DMS153 treated with DMSO at 0.1 percent for 48 hours (cell line): Measurements from ENCODE around the gene CARNS1.

Experiments
- DNase-seq: peaks from one replicate; lab custom pipeline; 2025; ENCODE audit not compliant: unreplicated experiment; lab: John Stamatoyannopoulos, UW

Gene CARNS1

DNA sequence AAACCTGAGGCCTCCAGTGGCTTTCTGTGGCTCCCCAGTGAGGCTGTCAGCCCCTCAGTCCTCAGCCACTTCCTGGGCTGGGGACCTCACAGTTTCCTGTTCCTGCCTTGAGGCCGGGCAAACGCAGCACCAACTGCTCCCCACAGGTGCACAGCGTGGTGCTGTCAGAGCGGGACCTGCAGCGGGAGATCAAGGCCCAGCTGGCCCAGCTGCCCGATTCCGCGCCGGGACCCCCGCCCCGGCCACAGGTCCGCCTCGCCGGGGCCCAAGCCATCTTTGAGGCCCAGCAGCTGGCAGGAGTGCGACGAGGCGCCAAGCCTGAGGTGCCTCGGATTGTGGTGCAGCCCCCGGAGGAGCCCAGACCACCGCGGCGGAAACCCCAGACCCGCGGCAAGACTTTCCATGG lies 6.2 kb upstream of the CARNS1 start:
- DNase-seq, result no peak

DNA sequence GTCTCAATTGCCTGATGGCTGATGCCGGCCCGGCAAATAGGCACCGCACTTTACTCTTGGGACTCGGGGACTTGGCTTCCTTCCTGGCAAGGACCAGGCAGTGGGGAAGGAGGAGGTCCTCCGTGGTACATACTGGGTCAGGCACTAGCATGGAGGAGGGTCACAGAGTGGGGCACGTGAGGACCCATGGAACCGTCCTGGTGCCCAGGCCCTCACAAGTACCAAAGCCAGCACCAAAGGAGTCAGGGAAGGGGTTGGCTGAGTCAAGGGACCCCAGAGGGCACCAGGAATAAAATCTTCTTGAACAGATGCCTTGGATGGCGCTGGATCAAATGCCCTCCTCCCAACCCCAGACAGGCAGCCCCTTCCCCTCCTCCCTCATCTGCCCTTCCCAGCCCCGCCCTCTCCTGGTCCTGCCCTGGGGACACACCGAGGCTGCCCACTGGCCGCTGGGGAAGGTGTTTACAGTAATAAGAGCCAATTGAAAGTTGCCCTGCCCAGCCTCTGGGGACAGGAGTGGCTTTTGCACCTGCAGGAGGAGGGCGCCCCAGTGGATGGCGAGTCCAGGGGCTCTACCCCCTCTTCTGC lies 5.6 kb upstream of the CARNS1 start:
- peak; percentile 27 for DNase-seq

DNA sequence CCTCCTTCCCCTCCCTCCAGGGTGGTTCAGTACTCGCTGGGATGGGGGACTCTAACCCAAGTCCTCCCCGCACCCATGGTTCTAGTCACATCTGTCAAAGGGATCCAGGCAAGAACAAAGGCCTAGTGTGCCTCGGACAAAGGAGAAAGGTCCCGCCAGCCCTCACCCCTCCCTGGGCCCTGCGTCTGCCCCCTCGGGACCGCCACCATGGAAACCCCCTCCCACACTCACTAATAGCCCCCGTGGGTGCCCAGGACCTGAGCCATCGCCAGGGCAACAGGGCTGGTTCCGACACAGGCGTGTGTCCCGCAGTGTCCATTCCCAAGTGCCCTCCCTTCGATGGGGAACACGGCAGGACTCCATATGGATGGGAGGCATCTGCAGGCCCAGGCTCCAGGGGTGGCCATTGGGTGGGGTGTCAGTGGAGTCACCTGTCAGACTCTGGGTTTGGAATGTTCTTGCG lies 5.1 kb upstream of the CARNS1 start:
- no peak for DNase-seq

DNA sequence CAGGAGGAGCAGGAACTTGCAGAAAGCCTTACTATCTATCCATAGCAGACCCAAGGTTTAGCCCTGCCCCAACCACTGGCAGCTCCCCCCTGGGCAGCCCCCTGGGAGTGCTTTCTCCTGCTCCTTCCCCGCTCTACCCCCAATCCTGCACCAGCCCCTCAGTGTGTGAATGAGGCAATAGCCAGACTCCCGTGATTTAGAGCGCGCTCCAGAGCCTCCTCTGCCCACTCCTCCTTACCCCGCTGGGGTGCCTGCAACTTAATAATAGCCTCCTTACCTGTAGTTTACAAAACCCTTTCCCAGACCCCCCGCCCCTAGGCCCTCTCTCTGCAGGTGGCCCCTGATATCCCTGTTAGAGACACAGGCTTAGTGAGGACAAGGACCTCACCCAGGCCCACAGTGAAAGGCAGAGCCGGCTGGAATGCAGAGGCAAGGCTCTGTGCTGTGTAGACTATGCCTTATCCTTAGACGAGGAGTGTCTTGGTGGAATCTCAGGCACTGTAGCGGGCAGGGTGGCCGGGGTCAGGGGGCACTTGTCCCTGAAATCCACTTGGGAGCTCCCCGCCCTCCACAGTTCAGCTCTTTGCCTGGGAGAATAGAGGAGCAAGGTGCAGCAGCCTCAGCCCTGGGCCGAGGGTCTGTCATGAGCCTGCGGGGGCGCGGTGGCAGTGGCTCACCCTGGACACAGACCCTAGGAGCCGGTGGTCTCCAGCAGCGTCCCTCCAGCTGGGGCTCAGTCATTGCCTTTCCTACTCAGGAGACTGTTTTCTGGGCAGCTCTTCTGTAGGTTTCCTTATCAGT lies 4.3 kb upstream of the CARNS1 start:
- DNase-seq, result no peak

DNA sequence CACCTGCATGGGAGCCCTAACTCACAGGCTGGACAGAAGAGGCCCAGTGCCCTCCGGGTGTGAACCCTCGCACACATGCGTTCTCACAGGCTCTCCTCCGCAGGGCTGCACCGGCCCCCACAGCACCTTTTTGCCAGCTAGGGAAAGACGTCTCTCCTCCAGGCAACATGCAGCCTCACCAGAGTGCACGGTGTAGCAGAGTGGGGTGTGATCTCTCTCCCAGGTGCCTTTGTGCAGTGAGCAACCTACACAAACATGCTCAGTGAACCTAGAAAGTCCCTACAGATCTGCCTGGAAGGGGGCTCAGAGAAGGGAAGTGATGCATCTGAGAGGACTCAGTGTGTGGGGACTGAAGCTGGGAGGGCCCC lies 3.7 kb upstream of the CARNS1 start:
- no peak for DNase-seq

DNA sequence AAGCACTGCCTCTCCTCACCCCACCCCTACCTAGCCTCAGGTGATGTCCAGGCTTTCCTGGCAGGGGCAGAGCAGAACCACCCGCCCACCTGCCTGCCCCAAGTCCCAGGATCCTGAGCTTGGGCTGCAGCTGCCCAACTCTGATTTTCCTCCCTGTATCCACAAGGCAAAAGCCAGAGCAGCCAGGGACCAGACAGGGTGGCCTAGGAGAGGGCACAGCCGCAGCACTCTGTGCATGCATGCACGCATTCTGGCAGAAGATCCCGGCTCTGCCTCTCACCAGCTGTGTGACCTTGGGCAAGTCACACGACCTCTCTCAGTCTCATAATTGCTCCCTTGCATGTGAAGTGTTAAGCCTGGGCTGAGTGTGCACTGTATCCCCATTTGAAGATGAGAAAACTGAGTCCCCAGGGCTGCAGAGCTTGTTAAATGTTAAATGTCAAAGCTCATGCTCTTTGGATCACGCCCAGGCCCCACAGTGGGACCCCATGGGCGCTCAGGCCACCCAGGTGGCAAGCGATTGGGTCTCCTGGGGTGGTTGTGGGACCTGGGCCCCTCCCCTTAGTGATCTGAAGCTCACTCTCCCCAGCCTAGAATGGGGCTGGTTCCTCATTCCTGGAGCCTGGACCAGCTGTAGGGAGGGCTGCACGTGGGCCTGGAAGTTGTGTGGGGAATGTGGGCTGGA lies 2.8 kb upstream of the CARNS1 start:
- DNase-seq, result no peak

DNA sequence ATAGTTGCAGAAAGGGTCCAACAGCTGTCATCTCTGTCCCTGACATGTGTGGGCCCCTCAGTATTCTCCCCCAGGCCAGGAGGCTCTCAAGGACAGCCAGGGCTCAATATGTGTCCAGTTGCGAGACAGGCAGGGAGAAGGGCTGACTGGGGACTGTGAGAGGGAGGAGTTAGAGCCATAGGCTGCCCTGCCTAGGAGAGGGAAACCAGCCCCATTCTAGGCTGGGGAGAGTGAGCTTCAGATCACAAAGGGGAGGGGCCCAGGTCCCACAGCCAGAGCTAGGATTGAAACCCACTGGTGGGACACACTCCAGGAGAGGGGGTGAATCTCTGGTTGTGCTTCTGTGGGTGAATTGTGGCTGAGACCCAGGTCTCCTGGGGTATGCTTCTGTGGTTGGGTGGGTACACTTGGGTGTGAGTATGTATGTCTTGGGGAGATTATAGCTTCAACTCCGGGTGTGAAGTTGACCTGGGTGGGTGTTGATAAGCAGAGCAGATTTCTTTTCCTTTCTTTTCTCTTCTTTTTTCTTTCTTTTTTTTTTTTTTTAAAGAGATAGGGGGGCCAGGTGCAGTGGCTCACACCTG lies 2.1 kb upstream of the CARNS1 start:
- DNase-seq, result no peak

DNA sequence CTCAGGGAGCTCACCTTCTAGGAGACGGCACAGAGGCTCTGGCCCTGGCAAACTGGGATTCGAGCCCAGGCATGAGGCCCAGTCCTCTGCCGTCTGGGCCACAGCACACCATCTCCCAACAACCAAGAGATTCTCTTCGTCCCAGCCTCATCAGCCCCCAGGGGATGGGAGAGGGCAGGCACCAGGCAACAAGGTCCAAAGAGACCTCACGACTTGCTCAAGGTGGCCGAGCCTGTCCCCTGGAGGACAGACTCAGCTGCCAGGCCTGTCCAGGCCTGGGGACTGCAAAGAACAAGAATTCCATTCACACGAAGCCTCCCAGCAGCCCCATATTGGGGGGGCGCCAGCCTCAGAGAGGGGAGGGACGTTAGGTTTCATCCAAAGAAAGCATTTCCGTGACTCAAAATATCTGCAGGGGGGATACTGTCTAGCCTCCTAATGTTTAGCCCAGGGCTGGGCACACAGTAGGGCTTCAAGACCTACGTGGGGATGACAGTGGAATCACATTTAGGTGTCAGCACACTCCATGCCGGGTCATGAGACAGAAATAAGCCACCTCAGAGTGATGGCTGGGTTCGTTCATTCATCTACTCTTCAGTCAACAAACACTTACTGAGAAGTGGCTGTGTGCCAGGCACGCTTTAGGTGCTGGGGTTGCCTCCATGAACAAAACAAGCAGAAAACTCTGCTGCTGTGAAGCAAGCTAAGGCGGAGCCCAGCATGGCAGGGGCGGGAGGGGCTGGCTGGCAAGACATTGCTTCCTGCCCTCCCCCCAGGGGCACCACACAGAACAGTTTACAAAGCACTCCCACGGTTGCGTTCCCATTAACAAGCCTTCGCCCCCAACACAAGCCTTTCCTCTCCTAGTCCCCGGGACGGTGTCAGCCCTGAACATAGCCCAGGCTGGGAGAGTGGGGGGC lies 1.2 kb downstream of the CARNS1 start:
- DNase-seq, result peak; percentile 34

DNA sequence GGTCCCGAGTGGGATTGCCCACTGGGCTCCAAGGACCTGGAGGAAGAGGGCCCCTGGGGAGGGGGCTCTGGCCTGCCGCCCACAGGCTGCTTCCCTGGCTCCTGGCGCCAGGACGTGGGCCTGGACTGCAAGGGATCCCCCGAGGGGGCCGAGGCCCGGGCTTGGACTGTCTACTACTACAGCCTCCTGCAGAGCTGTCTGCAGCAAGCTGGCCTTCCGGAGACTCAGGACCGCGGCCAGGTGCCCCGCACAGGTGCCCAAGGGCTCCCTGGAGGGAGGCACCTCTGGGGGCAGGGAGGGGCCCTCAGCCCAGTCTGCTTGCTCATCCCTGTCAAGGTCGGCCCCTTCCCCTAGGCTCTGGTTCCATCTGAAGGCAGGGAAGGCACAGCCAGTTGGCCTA lies 1.9 kb downstream of the CARNS1 start:
- DNase-seq, result no peak

DNA sequence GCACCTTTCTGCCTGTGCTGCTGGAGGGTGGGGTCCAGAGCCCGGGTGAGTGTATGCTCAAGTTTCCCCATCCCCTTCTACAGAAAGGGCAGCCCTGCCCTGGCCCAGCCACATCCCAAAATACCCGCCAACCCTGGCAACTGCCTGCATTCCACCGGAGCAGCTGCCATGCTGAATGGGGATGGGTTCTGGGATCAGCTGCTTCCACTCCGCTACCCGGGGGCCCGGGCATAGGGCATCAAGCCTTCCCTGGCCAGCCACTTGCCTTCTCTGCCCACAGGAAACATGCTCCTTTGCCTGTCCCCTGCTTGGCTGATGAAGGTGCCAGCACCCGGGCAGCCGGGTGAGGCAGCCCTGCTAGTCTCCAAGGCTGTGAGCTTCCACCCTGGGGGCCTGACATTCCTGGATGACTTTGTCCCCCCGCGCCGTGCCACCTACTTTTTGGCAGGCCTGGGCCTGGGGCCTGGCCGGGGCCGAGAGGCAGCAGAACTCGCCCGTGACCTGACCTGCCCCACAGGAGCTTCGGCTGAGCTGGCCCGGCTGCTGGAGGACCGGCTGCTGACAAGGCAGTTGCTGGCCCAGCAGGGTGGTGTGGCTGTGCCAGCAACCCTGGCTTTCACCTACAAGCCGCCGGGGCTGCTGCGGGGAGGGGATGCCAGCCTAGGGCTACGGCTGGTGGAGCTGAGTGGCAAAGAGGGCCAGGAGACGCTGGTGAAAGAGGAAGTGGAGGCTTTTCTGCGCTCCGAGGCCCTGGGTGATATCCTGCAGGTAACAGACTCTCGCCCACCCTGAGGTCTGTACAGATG lies 3.2 kb downstream of the CARNS1 start:
- no peak for DNase-seq

DNA sequence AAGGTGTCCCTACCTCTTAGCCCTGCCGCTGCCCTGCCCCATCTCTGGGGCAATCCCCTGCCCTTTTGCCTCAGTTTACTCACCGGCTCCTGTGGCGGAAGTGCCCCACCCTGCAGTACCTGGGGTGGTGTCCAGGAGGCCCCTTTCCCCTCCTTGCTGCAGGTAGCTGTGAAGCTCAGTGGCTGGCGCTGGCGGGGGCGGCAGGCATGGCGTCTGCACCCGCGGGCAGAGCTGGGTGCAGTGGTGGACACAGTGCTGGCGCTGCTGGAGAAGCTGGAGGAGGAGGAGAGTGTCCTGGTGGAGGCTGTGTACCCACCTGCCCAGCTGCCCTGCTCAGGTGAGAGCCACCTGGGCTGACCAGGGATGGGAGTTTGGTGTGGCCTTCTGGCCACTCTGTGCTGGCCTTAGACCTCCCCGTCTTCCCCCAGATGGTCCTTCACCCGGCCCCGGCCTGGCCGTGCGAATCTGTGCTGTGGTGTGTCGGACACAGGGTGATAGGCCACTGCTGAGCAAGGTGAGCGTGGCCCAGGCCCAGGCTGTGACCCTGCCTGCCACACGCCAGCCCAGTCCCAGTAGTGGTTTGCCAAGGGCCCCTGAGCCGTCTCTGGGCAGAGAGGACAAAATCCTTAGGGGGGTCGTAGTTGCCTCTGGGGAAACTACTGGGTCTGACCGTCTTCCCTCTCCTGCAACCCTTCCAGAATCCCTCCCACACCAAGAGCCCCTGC lies 4.0 kb downstream of the CARNS1 start:
- DNase-seq, result no peak

DNA sequence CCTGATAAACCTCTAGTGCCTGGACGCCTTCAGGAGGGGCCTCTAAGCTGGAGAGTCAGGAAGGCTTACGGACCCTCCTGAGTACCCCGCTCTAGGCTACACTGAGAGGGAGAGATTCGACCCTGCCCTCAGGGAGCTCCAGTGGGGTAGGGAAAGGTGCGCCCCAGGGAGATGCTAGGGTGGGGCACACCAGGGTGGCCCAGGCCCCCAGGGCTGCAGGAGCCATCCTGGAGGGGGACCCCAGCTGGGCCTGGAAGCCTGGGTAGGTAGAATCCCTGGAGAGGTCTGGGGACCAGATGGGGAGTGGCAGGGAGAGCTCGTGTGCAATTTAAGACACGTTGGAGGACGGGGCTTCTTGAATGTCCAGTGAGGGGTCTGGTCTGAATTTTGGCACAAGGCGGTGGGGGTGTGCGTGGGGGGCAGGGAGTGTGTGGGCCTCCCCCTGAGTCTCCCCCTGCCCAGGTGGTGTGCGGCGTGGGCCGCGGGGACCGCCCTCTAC lies 4.7 kb downstream of the CARNS1 start:
- DNase-seq, result no peak

DNA sequence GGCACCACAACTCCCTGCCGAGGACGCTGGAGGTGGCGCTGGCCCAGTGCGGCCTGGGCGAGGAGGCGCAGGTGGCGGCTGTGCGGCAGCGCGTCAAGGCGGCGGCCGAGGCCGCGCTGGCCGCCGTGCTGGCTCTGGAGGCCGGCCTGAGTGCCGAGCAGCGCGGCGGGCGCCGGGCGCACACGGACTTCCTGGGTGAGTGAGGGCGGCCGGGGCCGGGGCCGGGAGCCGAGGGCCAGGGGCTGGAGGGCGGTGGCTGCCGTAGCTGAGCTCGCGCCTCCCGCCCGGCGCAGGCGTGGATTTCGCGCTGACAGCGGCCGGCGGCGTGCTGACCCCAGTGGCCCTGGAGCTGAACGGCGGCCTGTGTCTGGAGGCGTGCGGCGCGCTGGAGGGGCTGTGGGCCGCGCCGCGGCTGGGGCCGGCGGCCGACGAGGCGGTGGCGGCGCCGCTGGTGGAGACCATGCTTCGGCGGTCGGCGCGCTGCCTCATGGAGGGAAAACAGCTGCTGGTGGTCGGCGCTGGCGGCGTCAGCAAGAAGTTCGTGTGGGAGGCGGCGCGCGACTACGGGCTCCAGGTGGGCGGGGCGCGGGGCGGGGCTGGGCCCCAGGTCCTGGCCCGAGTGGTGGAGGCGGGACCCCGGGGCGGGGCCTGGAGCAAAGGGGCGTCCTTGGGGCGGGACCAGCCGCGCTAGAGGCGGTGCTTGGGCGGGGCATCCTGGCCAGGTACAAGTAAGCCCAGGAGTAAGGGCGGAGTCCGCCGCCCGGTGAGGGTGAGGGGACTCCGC lies 5.4 kb downstream of the CARNS1 start:
- DNase-seq, result peak; percentile 88

DNA sequence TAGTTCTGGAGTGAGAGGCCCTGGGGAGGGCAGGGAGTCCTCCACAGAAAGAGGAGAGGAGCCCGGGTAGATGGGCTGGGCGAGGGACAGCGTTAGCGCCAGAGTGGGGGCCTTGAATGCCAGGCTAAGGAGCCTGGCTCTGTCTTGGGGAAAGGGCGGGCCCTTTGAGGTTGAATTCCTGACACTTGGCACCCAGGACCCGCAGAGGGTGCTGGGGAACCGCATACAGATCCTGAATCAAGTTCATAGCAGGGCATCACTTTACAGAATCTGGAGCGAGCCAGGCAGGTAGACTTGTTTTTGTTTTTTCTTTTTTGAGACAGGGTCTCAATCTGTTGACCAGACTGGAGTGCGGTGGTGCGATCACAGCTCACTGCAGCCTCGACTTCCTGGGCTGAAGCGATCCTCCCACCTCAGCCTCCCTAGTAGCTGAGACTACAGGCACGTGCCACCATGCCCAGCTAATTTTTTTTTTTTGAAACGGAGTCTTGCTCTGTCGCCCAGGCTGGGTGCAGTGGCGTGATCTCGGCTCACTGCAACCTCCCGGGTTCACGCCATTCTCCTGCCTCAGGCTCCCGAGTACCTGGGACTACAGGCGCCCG lies 6.1 kb downstream of the CARNS1 start:
- DNase-seq, result no peak

DNA sequence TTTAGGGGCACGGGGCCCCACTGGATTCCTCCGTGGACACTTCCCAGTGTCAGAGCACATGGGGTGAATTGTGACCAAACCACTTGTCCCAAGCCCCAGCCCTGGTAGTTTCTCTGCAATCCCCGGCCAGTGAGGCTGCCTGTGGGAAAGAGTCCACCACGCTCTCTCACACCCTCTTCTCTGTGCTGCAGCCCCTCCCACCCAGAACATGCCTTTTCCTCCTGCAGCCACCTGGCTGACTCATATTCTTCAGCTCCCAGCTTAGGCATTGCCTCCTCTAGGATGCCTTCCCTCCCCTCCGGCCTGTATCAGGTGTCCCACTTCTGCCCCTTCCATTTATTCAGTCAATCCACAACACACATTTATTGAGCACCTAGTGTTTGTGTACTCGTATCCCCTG lies 7.4 kb downstream of the CARNS1 start:
- no peak for DNase-seq

DNA sequence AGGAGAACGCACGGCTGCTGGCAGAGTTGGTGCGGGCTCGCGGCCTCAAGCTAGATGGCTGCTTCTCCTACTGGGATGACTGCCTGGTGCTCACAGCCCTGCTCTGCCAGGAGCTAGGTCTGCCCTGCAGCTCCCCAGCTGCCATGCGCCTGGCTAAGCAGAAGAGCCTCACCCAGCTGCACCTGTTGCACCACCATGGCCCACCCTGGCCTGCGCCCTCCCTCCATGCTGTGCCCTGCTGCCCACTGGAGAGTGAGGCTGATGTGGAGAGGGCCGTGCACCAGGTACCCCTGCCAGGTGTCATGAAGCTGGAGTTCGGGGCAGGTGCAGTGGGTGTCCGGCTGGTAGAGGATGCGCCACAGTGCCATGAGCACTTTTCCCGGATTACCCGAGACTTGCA lies 8.0 kb downstream of the CARNS1 start:
- no peak for DNase-seq

DNA sequence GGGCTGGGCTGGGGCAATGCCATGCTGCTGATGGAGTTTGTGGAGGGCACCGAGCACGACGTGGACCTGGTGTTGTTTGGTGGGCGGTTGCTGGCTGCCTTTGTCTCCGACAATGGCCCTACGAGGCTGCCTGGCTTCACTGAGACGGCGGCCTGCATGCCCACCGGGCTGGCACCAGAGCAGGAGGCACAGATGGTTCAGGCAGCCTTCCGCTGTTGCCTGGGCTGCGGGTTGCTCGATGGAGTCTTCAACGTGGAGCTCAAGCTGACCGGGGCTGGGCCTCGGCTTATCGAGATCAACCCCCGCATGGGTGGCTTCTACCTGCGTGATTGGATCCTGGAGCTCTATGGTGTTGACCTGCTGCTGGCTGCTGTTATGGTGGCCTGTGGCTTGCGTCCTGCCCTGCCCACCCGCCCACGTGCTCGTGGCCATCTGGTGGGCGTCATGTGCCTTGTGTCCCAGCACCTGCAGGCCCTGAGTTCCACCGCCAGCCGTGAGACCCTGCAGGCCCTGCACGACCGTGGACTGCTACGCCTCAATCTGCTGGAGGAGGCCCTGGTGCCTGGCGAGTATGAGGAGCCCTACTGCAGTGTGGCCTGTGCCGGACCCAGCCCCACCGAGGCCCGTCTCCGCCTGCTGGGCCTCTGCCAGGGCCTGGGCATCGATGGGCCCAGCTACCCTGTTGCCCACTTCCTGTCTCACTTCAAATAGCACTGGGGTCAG lies 8.6 kb downstream of the CARNS1 start:
- no peak for DNase-seq
